H9 (cell line): Measurements from ENCODE around the gene ACAP2. TPM values are rescaled to one million over a fixed set of nuclear protein-coding genes. Genes with fewer than 3 reads are reported as not detected.

ENCODE experiments used
- DNase-seq: peaks from one replicate; pipeline ENCODE4 v3.0.0-alpha.2; 2017
- H2AFZ ChIP-seq: one replicate; pipeline ENCODE4 v1.6.1; 2013; ENCODE audit warnings: mild to moderate bottlenecking, low read length, control low read depth, moderate library complexity
- H2AK5ac ChIP-seq: 2 replicates; pipeline ENCODE4 v1.6.1; 2013; ENCODE audit warnings: low read length, control low read depth, mixed read lengths; ENCODE audit not compliant: insufficient read length
- H2BK120ac ChIP-seq: one replicate; pipeline ENCODE4 v1.6.1; 2013; ENCODE audit warnings: low read depth, mild to moderate bottlenecking, low read length, control low read depth, inconsistent platforms; ENCODE audit not compliant: poor library complexity, severe bottlenecking
- H2BK12ac ChIP-seq: 2 replicates; pipeline ENCODE4 v1.6.1; 2013; ENCODE audit warnings: low read length, control low read depth, mixed read lengths, low read depth; ENCODE audit not compliant: insufficient read length
- H2BK15ac ChIP-seq: 2 replicates; pipeline ENCODE4 v1.6.1; 2013; ENCODE audit warnings: low read depth, low read length, control low read depth
- H2BK20ac ChIP-seq: one replicate; pipeline ENCODE4 v1.6.1; 2013; ENCODE audit warnings: low read depth, mild to moderate bottlenecking, low read length, control low read depth, inconsistent platforms; ENCODE audit not compliant: poor library complexity, severe bottlenecking
- H2BK5ac ChIP-seq: 2 replicates; pipeline ENCODE4 v1.6.1; 2013; ENCODE audit warnings: low read length, control low read depth, mixed read lengths; ENCODE audit not compliant: insufficient read length
- H3K14ac ChIP-seq: 2 replicates; pipeline ENCODE4 v1.6.1; 2013; ENCODE audit warnings: low read length, control low read depth; ENCODE audit not compliant: insufficient read depth
- H3K18ac ChIP-seq: 2 replicates; pipeline ENCODE4 v1.6.1; 2013; ENCODE audit warnings: low read depth, mild to moderate bottlenecking, mixed read lengths, low read length, control low read depth; ENCODE audit not compliant: insufficient read length
- H3K23ac ChIP-seq: 2 replicates; pipeline ENCODE4 v1.6.1; 2013; ENCODE audit warnings: low read length, control low read depth, mixed read lengths, low read depth; ENCODE audit not compliant: insufficient read length
- H3K23me2 ChIP-seq: 2 replicates; pipeline ENCODE4 v1.6.1; 2013; ENCODE audit warnings: low read depth, mild to moderate bottlenecking, mixed read lengths, low read length, control low read depth; ENCODE audit not compliant: insufficient read length, poor library complexity, severe bottlenecking
- H3K27ac ChIP-seq: 2 replicates; pipeline ENCODE4 v1.5.1; 2013; ENCODE audit warnings: low read length, control low read depth, mixed read lengths, low read depth; ENCODE audit not compliant: insufficient read length
- H3K27me3 ChIP-seq: 2 replicates; pipeline ENCODE4 v1.6.1; 2013; ENCODE audit warnings: low read length, control low read depth, inconsistent platforms; ENCODE audit not compliant: insufficient read depth
- H3K4ac ChIP-seq: 2 replicates; pipeline ENCODE4 v1.6.1; 2013; ENCODE audit warnings: low read depth, mild to moderate bottlenecking, control low read depth, inconsistent platforms, low read length, moderate library complexity
- H3K4me1 ChIP-seq: 2 replicates; pipeline ENCODE4 v1.6.1; 2013; ENCODE audit warnings: low read length, control low read depth, inconsistent platforms; ENCODE audit not compliant: insufficient read depth
- H3K4me2 ChIP-seq: 2 replicates; pipeline ENCODE4 v1.6.1; 2013; ENCODE audit warnings: low read length, control low read depth, mixed read lengths; ENCODE audit not compliant: insufficient read length, insufficient read depth
- H3K56ac ChIP-seq: 2 replicates; pipeline ENCODE4 v1.6.1; 2013; ENCODE audit warnings: low read depth, mild to moderate bottlenecking, mixed read lengths, low read length, control low read depth; ENCODE audit not compliant: insufficient read length
- H3K79me1 ChIP-seq: 2 replicates; pipeline ENCODE4 v1.6.1; 2013; ENCODE audit warnings: low read depth, mild to moderate bottlenecking, moderate library complexity, low read length, control low read depth, inconsistent platforms; ENCODE audit not compliant: insufficient read depth, poor library complexity, severe bottlenecking
- H3K79me2 ChIP-seq: 2 replicates; pipeline ENCODE4 v1.6.1; 2013; ENCODE audit warnings: low read length, control low read depth, inconsistent platforms; ENCODE audit not compliant: insufficient read depth
- H3K9ac ChIP-seq: 2 replicates; pipeline ENCODE4 v1.6.1; 2013; ENCODE audit warnings: low read length, control low read depth, mixed read lengths; ENCODE audit not compliant: insufficient read length; ENCODE audit errors: extremely low read depth
- H3K9me3 ChIP-seq: one replicate; pipeline ENCODE4 v1.6.1; 2013; ENCODE audit warnings: low read depth, low read length, inconsistent platforms; ENCODE audit not compliant: control insufficient read depth
- H3T11ph ChIP-seq: one replicate; pipeline ENCODE4 v1.6.1; 2013; ENCODE audit warnings: mild to moderate bottlenecking, low read length, control low read depth, inconsistent platforms
- H4K20me1 ChIP-seq: one replicate; pipeline ENCODE4 v1.6.1; 2013; ENCODE audit not compliant: control insufficient read depth, insufficient read length, insufficient read depth
- H4K5ac ChIP-seq: 2 replicates; pipeline ENCODE4 v1.6.1; 2013; ENCODE audit warnings: low read depth, mild to moderate bottlenecking, mixed read lengths, low read length, control low read depth; ENCODE audit not compliant: insufficient read length
- H4K8ac ChIP-seq: replicated peaks from 2 replicates; pipeline ENCODE4 v1.6.1; 2013; ENCODE audit warnings: low read length, control low read depth, mixed read lengths, low read depth; ENCODE audit not compliant: insufficient read length
- H4K91ac ChIP-seq: 2 replicates; pipeline ENCODE4 v1.6.1; 2013; ENCODE audit warnings: low read depth, mild to moderate bottlenecking, moderate library complexity, mixed read lengths, low read length, control low read depth; ENCODE audit not compliant: insufficient read length
- H3K27ac Mint-ChIP-seq, 3 experiments: 2 replicates in 2 of 3; 3 replicates in 1 of 3; pipeline ENCODE4 v1.8.0; 2020 to 2021; ENCODE audit warnings: mixed read lengths in 3 of 3, mild to moderate bottlenecking in 1 of 3, moderate library complexity in 1 of 3
- H3K27me3 Mint-ChIP-seq: 2 replicates; pipeline ENCODE4 v1.8.0; 2021; ENCODE audit warnings: low read depth, mild to moderate bottlenecking, moderate library complexity, mixed read lengths
- H3K36me3 Mint-ChIP-seq, 3 experiments: 2 replicates in 2 of 3; 3 replicates in 1 of 3; pipeline ENCODE4 v1.8.0; 2020 to 2021; ENCODE audit warnings: low read depth in 3 of 3, mixed read lengths in 3 of 3; ENCODE audit not compliant: insufficient read depth in 1 of 3
- H3K4me1 Mint-ChIP-seq, 2 experiments: 2 replicates each; pipeline ENCODE4 v1.8.0; 2020; ENCODE audit warnings: mixed read lengths in 2 of 2
- H3K4me3 Mint-ChIP-seq, 2 experiments: 2 replicates in 1 of 2; 3 replicates in 1 of 2; pipeline ENCODE4 v1.8.0; 2020 to 2021; ENCODE audit warnings: mild to moderate bottlenecking in 2 of 2, mixed read lengths in 2 of 2, moderate library complexity in 1 of 2
- H3K9me3 Mint-ChIP-seq, 2 experiments: 2 replicates in 1 of 2; 3 replicates in 1 of 2; pipeline ENCODE4 v1.8.0; 2020; ENCODE audit warnings: mild to moderate bottlenecking in 2 of 2, mixed read lengths in 2 of 2, moderate library complexity in 1 of 2
- CTCF ChIP-seq: fragments of 200-600 bp; sonication (generic); conservative IDR thresholded peaks from 3 replicates; pipeline ENCODE4 v1.8.0; 2021; ENCODE audit warnings: antibody characterized with exemption, mild to moderate bottlenecking
- WGBS: extraction: QIAGEN DNeasy Blood & Tissue Kit; methylation state at CpG from one replicate; pipeline ENCODE4 v1.1.7; 2013; ENCODE audit warnings: missing lambda C conversion rate, low lambda C conversion rate, mixed read lengths; ENCODE audit not compliant: insufficient read length; ENCODE audit errors: extremely low coverage; 5-methylcytosine and 5-hydroxymethylcytosine counted together
- total RNA-seq: library from RNA; stranded (reverse); gene quantifications from 2 replicates; pipeline ENCODE4 v1.2.1, GENCODE V29; 2021

Gene ACAP2
- total RNA-seq, 1 experiment from 2014 or later: 30.8 TPM

- no peaks in the 10 kb centered on the region for H3K4me1 ChIP-seq
- peaks cover 2% of the 10 kb centered on the region; the same call in 1 of the 2 replicates for H3K79me2 ChIP-seq
- H3K27me3 Mint-ChIP-seq: no peaks in the 10 kb centered on the region
- H4K20me1 ChIP-seq: no peaks in the 10 kb centered on the region
- H3K14ac ChIP-seq: no peak overlapping the region
- no peak overlapping the region for H2BK120ac ChIP-seq
- H2AK5ac ChIP-seq: no peak overlapping the region
- H2BK15ac ChIP-seq: no peak overlapping the region
- no peaks in the 10 kb centered on the region for H3K9me3 ChIP-seq
- no peak overlapping the region for H4K8ac ChIP-seq
- peaks cover 0 to 7% (median 4%) of the 10 kb centered on the region in 3 experiments; a peak in 3 of 7 replicates for H3K36me3 Mint-ChIP-seq
- no peak overlapping the region for H3K27ac Mint-ChIP-seq
- H4K5ac ChIP-seq: no peak overlapping the region
- peaks cover 8 to 10% of the 10 kb centered on the region in 2 experiments; a peak in 3 of 4 replicates for H3K4me1 Mint-ChIP-seq
- no peak overlapping the region for H3T11ph ChIP-seq
- H3K23ac ChIP-seq: no peak overlapping the region
- H3K4me3 Mint-ChIP-seq: no peak overlapping the region
- DNase-seq: no peak
- H3K27ac ChIP-seq: no peak overlapping the region
- H2BK5ac ChIP-seq: no peak overlapping the region
- H3K4me2 ChIP-seq: no peak overlapping the region
- H3K9ac ChIP-seq: no peak overlapping the region
- H4K91ac ChIP-seq: no peak overlapping the region
- no CpG with 5 or more reads among the region's 2 CpGs for WGBS
- no peaks in the 10 kb centered on the region for H3K27me3 ChIP-seq
- no peak for TF ChIP-seq CTCF
- H3K56ac ChIP-seq: no peak overlapping the region
- no peak overlapping the region for H3K18ac ChIP-seq
- no peak overlapping the region for H2BK12ac ChIP-seq
- H3K23me2 ChIP-seq: no peaks in the 10 kb centered on the region
- H2AFZ ChIP-seq: no peak overlapping the region
- no peak overlapping the region for H2BK20ac ChIP-seq
- H3K4ac ChIP-seq: no peak overlapping the region
- peaks cover 3% of the 10 kb centered on the region for H3K79me1 ChIP-seq
- H3K9me3 Mint-ChIP-seq: peaks cover 0 to 5% of the 10 kb centered on the region in 2 experiments; a peak in 1 of 5 replicates
Observed at GRCh38 chr3:195405651-195406050, 37.2 kb downstream of the ACAP2 start.
